Measurements from ENCODE around the gene WWOX.

The WWOX gene

DNA sequence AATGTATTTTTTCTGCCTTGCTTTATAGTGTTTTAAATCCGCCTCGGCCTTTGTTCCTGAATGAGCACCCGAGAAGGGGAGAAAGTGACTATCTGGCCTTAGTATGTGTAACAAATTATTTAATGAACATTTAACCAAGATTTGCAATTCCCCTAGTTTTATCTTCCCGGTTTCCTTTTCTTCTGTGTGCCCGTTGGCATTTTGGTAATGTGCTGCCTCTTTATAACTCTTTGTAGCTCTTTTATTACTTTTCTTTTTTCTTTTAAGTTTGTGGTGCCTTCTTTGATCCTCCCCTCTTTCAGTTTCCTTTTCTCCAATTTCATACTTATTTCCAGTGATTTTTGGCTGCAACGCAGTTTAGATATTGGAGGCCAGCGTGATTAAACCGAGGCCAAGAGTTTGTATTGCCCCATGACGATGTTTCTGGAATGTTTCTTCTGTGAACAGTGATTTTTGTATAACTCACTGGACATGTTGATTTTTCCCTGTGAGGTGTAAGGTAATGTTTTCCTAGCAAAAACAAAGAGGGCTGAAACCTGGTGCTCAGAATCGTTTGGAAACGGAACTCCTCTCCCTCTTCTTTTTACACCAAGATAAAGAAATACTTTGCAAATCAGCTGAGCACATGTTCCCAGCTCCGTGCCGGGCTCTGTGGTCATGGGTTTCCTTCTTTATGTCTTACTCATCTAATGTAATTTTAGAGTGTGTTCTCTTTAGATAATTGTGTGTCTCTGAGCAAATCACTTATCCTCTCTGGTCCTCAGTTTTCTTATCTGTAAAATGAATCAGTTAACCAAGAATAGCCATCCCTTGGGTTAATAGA lies 344.3 kb downstream of the WWOX start:
- no peak for TF ChIP-seq ZNF274 (IDR thresholded peaks at IDR 0.05; ENCODE audit: low read depth, low read length)
- H3K4me3 ChIP-seq (ENCODE audit: low read length), result no peak overlapping the region

DNA sequence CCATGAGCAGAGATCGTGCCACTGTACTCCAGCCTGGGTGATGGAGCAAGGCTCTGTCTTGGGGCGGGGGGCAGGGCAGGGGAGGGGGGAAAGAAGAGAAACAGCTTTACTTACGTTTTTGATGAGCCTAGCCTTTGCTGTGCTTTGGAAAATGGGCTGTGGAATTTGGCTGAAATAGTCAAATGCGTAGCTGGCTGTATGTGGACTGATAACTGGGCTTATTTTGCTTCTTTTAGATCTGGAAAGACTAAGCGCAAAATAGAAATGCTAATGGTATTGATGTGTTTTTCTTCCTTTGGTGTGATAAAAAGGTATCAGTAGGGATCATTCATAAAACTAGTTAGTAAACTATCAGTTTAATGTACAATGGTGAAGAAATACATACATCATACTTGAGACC lies 346.4 kb downstream of the WWOX start:
- TF ChIP-seq ZNF274 (IDR thresholded peaks at IDR 0.05; ENCODE audit: low read depth, low read length), result no peak
- H3K4me3 ChIP-seq (ENCODE audit: low read length), result no peak overlapping the region

DNA sequence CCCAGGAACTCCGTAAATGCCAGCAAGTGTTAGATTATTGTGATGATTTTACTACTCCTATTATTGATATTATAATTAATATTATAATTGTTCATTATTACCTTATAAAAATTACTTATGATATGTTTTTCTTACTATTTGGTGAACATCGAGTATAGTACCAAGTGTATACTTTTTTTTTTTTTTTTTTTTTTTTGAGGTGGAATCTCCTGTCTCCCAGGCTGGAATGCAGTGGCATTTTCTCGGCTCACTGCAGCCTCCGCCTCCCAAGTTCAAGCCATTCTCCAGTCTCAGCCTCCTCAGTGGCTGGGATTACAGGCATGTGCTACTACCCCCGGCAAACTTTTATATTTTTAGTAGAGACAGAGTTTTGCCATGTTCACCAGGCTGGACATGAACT lies 347.0 kb downstream of the WWOX start:
- H3K4me3 ChIP-seq (ENCODE audit: low read length), result no peak overlapping the region
- no peak for TF ChIP-seq ZNF274 (IDR thresholded peaks at IDR 0.05; ENCODE audit: low read depth, low read length)

- H3K4me3 ChIP-seq (ENCODE audit: low read length), result no peak overlapping the region
- TF ChIP-seq ZNF274 (IDR thresholded peaks at IDR 0.05; ENCODE audit: low read depth, low read length), result no peak
These were observed 347.6 kb downstream of the WWOX start for GRCh38 chr16:78446992-78447563.

DNA sequence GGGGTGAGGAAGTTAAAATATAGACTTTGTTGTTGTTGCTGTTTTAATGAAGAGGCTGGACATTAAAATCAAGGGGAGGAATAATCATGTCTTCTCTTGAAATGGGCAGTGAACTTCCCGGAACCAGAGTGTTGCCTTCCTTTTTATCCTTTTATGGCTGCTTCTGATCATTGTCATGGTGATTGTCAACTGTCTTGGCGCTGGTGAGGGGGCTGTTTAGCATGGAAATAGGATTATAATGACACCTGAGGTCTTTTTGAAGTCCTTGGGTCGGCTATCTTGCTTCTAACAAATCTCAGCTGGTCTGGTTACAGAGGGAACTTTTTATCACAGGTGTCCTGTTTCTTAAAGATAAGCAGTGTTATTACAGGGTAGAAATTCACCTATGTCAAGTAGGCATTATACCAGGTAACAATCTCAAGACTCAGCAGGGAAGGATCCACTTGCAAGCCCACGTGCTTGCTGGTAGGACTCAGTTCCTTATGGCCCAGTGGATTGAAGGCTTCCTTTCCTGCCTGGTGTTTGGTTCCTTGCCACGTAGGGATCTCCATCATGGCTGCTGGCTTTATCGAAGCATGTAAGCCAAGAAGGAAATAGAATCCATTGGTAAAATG lies 349.3 kb downstream of the WWOX start:
- no peak for TF ChIP-seq ZNF274 (IDR thresholded peaks at IDR 0.05; ENCODE audit: low read depth, low read length)
- no peak overlapping the region for H3K4me3 ChIP-seq (ENCODE audit: low read length)

DNA sequence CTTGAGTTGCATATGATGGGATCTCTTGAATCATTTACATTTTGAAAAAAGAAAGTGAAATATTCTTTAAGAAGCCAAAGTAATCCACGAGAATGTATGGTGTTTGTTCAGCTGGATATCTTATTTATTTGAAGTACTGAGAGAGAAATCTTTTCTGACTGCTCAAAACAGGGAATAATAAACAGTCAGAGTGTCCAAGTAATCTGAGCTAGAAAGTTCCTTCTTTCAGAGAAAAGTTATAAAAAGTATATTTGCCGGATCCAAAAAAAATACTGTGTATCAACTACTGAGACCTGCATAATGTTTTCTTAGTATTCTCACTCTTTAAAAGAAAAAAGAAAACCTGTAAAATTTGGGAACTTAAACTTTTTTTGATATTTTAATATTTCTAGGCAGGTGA lies 350.8 kb downstream of the WWOX start:
- no peak overlapping the region for H3K4me3 ChIP-seq (ENCODE audit: low read length)
- TF ChIP-seq ZNF274 (IDR thresholded peaks at IDR 0.05; ENCODE audit: low read depth, low read length), result no peak

GRCh38 chr16:78452025-78452555 lies 352.6 kb downstream of the WWOX start:
- H3K4me3 ChIP-seq (ENCODE audit: low read length), result no peak overlapping the region
- TF ChIP-seq ZNF274 (IDR thresholded peaks at IDR 0.05; ENCODE audit: low read depth, low read length), result no peak

- H3K4me3 ChIP-seq (ENCODE audit: low read length), result no peak overlapping the region
- TF ChIP-seq ZNF274 (IDR thresholded peaks at IDR 0.05; ENCODE audit: low read depth, low read length), result no peak
These were observed 356.4 kb downstream of the WWOX start for GRCh38 chr16:78455861-78456260.

- H3K4me3 ChIP-seq (ENCODE audit: low read length), result no peak overlapping the region
- TF ChIP-seq ZNF274 (IDR thresholded peaks at IDR 0.05; ENCODE audit: low read depth, low read length), result no peak
These were observed 359.1 kb downstream of the WWOX start for GRCh38 chr16:78458588-78458987.

DNA sequence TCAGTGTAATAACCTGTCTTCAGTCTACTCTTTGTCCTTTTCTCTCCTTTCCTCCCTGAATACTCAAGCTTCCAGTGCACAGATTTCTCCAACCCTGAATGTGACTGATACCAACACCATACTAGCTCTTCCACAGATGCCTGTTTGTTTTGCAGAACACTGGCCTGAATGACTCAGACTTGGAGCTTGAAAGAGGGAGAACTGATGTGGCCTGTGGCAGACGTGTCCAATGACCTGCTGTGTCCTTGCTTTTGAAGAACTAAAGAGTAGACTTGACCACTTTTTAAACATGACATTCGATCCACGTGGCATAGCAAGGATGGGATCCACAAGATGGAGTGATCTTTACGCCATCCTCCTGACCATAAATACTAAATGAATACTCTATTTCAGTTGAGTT lies 361.0 kb downstream of the WWOX start:
- TF ChIP-seq ZNF274 (IDR thresholded peaks at IDR 0.05; ENCODE audit: low read depth, low read length), result no peak
- no peak overlapping the region for H3K4me3 ChIP-seq (ENCODE audit: low read length)

DNA sequence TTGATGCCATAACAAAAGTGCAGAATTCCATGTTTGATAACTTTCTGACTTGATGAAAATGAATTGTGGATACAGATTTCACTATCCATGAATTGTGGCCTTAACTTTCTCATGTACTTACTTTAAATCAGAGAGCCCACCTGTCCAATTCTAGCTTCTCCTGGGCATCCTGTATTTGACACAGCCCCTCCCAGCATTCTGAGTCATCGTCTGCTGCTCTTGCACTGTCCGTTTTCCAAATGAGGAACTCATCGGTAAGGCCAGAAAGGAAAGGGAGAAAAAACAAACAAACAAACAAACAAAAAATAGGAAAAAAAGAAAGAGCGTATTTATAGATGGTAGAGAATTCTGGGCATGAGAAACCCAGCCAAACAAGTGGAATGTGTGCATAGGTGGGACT lies 361.6 kb downstream of the WWOX start:
- no peak for TF ChIP-seq ZNF274 (IDR thresholded peaks at IDR 0.05; ENCODE audit: low read depth, low read length)
- H3K4me3 ChIP-seq (ENCODE audit: low read length), result no peak overlapping the region

DNA sequence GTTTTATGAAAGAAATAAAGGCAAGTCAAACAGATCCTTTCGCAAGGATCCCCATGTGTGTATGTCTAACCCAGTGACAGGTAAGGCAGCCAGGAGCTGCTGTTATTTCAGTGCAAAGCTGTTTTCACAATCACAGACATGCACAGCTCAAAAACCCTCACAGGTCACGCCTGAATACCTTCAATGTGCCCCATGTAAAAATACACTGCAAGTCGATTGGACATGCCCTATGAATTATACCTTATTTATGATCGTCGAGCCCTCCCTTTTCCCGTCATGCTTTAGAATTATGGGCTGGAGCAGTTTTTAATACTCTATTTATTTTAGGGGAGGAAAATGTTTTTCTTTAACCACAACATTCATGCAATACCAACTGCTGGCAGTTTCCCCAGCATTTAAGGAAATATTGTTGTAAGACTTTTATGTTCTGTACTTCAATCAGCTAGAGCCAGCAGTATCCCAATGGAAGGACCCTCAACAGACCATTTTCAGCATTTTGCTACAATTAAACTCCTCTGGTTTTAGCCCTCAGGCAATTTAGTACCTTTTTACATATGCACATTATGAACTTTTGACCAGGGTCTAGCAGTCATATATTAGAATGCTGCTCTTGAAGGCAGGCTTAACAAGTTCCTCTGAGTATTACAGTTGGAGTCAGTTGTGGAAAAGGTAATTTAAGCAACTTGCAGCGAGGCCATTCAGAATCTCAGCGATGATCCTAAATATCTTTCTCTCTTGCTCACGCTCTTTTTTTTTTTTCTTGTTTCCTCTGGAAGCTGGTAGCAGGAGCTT lies 362.2 kb downstream of the WWOX start:
- no peak overlapping the region for H3K4me3 ChIP-seq (ENCODE audit: low read length)
- TF ChIP-seq ZNF274 (IDR thresholded peaks at IDR 0.05; ENCODE audit: low read depth, low read length), result no peak

DNA sequence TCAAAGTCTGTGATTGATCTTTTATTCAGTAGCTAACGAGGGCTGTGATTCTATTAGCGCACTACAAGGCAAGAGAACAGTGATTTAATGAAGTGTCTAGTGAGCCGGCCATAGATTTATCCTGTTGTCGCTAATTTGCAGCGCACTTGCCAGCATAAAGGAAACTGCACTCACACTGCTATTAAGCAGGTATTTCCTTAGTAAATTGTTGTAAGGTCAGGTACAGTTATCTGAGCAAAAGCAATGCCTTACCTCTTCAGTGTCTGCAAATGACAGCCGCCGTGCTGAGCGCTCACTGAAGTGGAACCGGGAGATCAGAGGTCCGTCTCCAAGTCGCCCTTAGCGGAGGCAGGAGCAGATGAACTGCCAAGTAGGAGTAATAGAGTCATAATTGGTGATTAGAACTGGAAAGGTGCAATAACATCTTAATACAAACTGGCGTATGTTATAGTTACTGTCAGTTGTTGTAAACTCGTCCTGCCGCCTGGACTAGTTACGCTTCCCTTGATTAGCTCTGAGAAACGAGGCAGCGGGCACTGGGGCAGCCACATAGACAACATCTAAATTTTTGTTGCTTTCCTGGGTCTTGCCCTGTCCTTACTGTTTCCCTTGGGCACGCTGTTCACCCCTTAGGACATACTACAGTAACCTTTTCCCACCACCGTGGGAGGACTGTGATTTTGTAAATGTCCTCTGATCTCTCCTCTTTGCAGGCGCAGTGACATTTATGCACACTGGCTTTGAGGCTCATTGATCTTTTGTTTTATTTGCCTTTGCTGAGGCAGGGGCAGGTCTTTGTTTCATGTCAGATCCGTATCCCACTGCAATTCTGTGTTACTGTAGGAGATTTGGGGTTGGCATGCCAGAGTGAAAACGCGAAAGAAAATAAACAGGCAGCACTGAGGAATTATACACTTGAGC lies 363.1 kb downstream of the WWOX start:
- no peak overlapping the region for H3K4me3 ChIP-seq (ENCODE audit: low read length)

More for the DNA sequence above, 363.1 kb downstream of the WWOX start:
- TF ChIP-seq ZNF274 (IDR thresholded peaks at IDR 0.05; ENCODE audit: low read depth, low read length), result no peak

Measured in GM08714 (cell line).